K562 (cell line): ENCODE data around the gene SLC39A7. TPM values are rescaled to one million over a fixed set of nuclear protein-coding genes. Genes with fewer than 3 reads are reported as not detected.

Experiments used
- ATAC-seq: fragments of 200-7000 bp; cut with Tn5 transposase; 3 replicates; pipeline ENCODE4 v1.9.1; 2020; ENCODE audit warnings: moderate library complexity
- BruUV-seq: library from RNA; stranded (reverse); fragments of 400-500 nt; replicated peaks from 2 replicates; lab custom pipeline; 2021; lab: Mats Ljungman, UMichigan
- CTCF ChIA-PET: fragments of 300-600 bp; formaldehyde crosslinking; extraction: SDS; loops from one replicate; lab custom pipeline; 2021; ENCODE audit warnings: low intra/inter-chr PET ratio; lab: Yijun Ruan, JAX
- POLR2A ChIA-PET: fragments of 300-600, 350-650 bp; sonication (Branson Sonifier 250); formaldehyde crosslinking; extraction: SDS; loops from one replicate; lab custom pipeline; 2021; ENCODE audit warnings: antibody characterized with exemption, inconsistent platforms; lab: Yijun Ruan, JAX
- DNase-seq, 4 experiments: peaks; one replicate each; pipeline versions ENCODE4 v3.0.0 to v3.0.0-alpha.2; 2011 to 2018; ENCODE audit warnings: low spot score in 3 of 4, mixed read lengths in 3 of 4; ENCODE audit errors: extremely low read depth in 1 of 4
- FAIRE-seq: peaks from 2 replicates; lab custom pipeline; 2011; peaks lifted over from hg19 to GRCh38; lab: Jason Lieb, UNC
- H2AFZ ChIP-seq: 2 replicates; pipeline ENCODE4 v1.6.0; 2011; ENCODE audit warnings: low read depth, low read length, control low read depth, inconsistent platforms
- H3K27ac ChIP-seq: fragments of 200-600 bp; 3 replicates; pipeline ENCODE4 v1.8.0; 2011; ENCODE audit warnings: low read depth, mild to moderate bottlenecking, control low read depth, inconsistent platforms, low read length, moderate library complexity, mixed read lengths; ENCODE audit errors: extremely low read depth
- H3K27me3 ChIP-seq, 2 experiments: fragments of 300-600 bp in 1 of 2; 2 replicates in 1 of 2; 3 replicates in 1 of 2; pipeline versions ENCODE4 v1.6.0 to v1.8.0; 2011; ENCODE audit warnings: inconsistent platforms in 2 of 2, low read length in 2 of 2, mild to moderate bottlenecking in 1 of 2, mixed read lengths in 1 of 2, moderate library complexity in 1 of 2; ENCODE audit not compliant: control insufficient read depth in 2 of 2, insufficient read depth in 2 of 2
- H3K36me3 ChIP-seq: fragments of 300-600 bp; 3 replicates; pipeline ENCODE4 v1.8.0; 2011; ENCODE audit warnings: mild to moderate bottlenecking, low read length, inconsistent platforms; ENCODE audit not compliant: control insufficient read depth, insufficient read depth
- H3K4me1 ChIP-seq, 2 experiments: fragments of 200-600 bp in 1 of 2; replicated peaks in 1 of 2; 2 replicates in 1 of 2; 3 replicates in 1 of 2; pipeline versions ENCODE4 v1.5.1 to v1.8.0; 2011; ENCODE audit warnings: inconsistent platforms in 2 of 2, low read length in 2 of 2, mild to moderate bottlenecking in 1 of 2, mixed read lengths in 1 of 2, moderate library complexity in 1 of 2; ENCODE audit not compliant: control insufficient read depth in 2 of 2, insufficient read depth in 2 of 2
- H3K4me2 ChIP-seq: 2 replicates; pipeline ENCODE4 v1.6.1; 2011; ENCODE audit warnings: low read length, control low read depth, inconsistent platforms, mixed read lengths; ENCODE audit not compliant: insufficient read depth
- H3K4me3 ChIP-seq: fragments of 200-600 bp; sonication (generic), shearing (Covaris generic); 2 replicates; pipeline ENCODE4 v1.5.1; 2016; ENCODE audit warnings: control low read depth, inconsistent platforms
- H3K79me2 ChIP-seq: fragments of 200-600 bp; 3 replicates; pipeline ENCODE4 v1.8.0; 2011; ENCODE audit warnings: low read length, inconsistent platforms; ENCODE audit not compliant: control insufficient read depth, insufficient read depth
- H3K9ac ChIP-seq, 2 experiments: 2 replicates each; pipeline versions ENCODE4 v1.6.0 to v1.6.1; 2011; ENCODE audit warnings: low read depth in 2 of 2, low read length in 2 of 2, control low read depth in 1 of 2, inconsistent platforms in 1 of 2, mild to moderate bottlenecking in 1 of 2, mixed read lengths in 1 of 2; ENCODE audit not compliant: insufficient read depth in 1 of 2
- H3K9me1 ChIP-seq: one replicate; pipeline ENCODE4 v1.6.0; 2011; ENCODE audit warnings: inconsistent platforms, mild to moderate bottlenecking, low read length, moderate library complexity; ENCODE audit not compliant: control insufficient read depth, insufficient read depth
- H3K9me3 ChIP-seq: replicated peaks from 2 replicates; pipeline ENCODE4 v1.5.1; 2011; ENCODE audit warnings: low read depth, low read length, inconsistent platforms; ENCODE audit not compliant: control insufficient read depth, insufficient read depth
- H4K20me1 ChIP-seq: replicated peaks from 2 replicates; pipeline ENCODE4 v1.6.1; 2011; ENCODE audit warnings: low read length, inconsistent platforms, mixed read lengths; ENCODE audit not compliant: control insufficient read depth, insufficient read depth
- CBFA2T3 ChIP-seq: fragments of 450-650 bp; IDR thresholded peaks from 2 replicates; pipeline ENCODE4 v1.6.1; 2017
- ESRRB ChIP-seq: fragments of 250-450 bp; sonication (Bioruptor Pico); IDR thresholded peaks from 2 replicates; pipeline ENCODE4 v1.5.0; 2020; ENCODE audit warnings: mild to moderate bottlenecking, moderate library complexity, borderline replicate concordance
- EWSR1 ChIP-seq: fragments of 450-650 bp; IDR thresholded peaks from 2 replicates; pipeline ENCODE4 v1.6.1; 2018; ENCODE audit warnings: borderline replicate concordance, mild to moderate bottlenecking, low read depth, moderate library complexity; ENCODE audit not compliant: partially characterized antibody
- MAZ ChIP-seq, 2 experiments: fragments of 450-650 bp in 1 of 2; sonication (generic) in 1 of 2; formaldehyde crosslinking; IDR thresholded peaks in 1 of 2; conservative IDR thresholded peaks in 1 of 2; 2 replicates each; pipeline versions ENCODE4 v1.4.0 to v1.5.0; 2020; ENCODE audit warnings: mild to moderate bottlenecking in 1 of 2, missing genetic modification reagents in 1 of 2
- NFIC ChIP-seq: fragments of 450-650 bp; IDR thresholded peaks from 2 replicates; pipeline ENCODE4 v1.6.1; 2017; ENCODE audit warnings: mild to moderate bottlenecking, inconsistent platforms
- ZNF507 ChIP-seq: conservative IDR thresholded peaks from 2 replicates; pipeline ENCODE4 v1.6.1; 2017; ENCODE audit warnings: missing genetic modification characterization, missing compliant biosample characterization
- WGBS: fragments of 100-300 bp; shearing (Covaris generic); methylation state at CpG from one replicate; pipeline ENCODE4 v1.1.6; 2016; ENCODE audit warnings: low coverage, mixed read lengths; ENCODE audit not compliant: insufficient coverage; ENCODE audit errors: missing lambda C conversion rate; 5-methylcytosine and 5-hydroxymethylcytosine counted together
- in situ Hi-C: fragments of 300-500 bp; cut with MboI; formaldehyde crosslinking; loops from 4 replicates; pipeline ENCODE4 v1.15.0; 2018; ENCODE audit warnings: inconsistent platforms, mixed read lengths
- intact Hi-C: fragments of 100-400 bp; cut with micrococcal nuclease; formaldehyde crosslinking; loops from 2 replicates; pipeline ENCODE4 v1.14.2; 2022
- polyA plus RNA-seq, 8 experiments: library from polyadenylated mRNA; depleted of rRNA in 4 of 8; stranded (reverse) in 5 of 8; unstranded in 3 of 8; fragments of >200 nt; fragmentation: Nextera tagmentation in 2 of 8; fragmentation: Illumina TruSeq in 1 of 8; extraction: Ambion mirVana in 2 of 8; extraction: Trizol in 1 of 8; gene quantifications; 2 replicates each; pipeline versions ENCODE4 v1.2.1 to v1.2.3, GENCODE V29; 2011 to 2014; ENCODE audit warnings: inconsistent platforms in 1 of 8, missing spikeins in 1 of 8
- total RNA-seq, 7 experiments: library from RNA; depleted of rRNA in 6 of 7; stranded (reverse); fragments of >200 nt in 6 of 7; fragmentation: Illumina TruSeq in 2 of 7; extraction: Trizol in 2 of 7; gene quantifications; 2 replicates each; pipeline versions ENCODE4 v1.2.1 to v1.2.3, GENCODE V29; 2011 to 2021; ENCODE audit warnings: low replicate concordance in 1 of 7
- TF ChIP-seq, protein P1 (sequence below): fragments of 450-650 bp; IDR thresholded peaks from 2 replicates; pipeline ENCODE4 v1.6.1; 2016
- TF ChIP-seq, protein P2 (sequence below): fragments of 250-450 bp; sonication (Bioruptor Pico); IDR thresholded peaks from 2 replicates; pipeline ENCODE4 v1.4.0; 2020; ENCODE audit warnings: borderline replicate concordance

Gene SLC39A7
- total and polyA plus RNA-seq, 9 of the 15 experiments (the other 6 are each of a cell fraction or from before 2014, with no cell fraction given): 21.7 to 169 (median 121) TPM

DNA sequence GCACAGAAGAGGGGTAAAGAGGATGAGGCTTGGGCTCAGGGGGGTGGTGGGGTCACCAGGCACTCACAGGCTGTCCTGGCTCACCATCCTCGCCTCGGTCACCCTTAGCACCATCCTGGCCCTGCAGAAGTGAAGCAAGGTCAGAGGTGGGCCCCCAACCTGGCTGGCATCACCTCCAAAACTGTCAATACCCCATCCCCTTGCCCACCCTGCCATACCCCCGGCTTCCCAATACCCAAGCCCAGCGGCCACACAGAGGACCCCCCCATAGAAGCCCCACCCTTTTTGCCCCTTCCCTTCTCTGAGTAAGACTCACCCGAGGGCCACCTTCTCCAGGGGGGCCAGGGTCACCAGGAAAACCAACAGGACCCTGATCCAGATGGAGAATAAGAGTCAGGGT, 32.0 kb upstream of the SLC39A7 start:
- H3K79me2 ChIP-seq: no peaks in the 10 kb centered on the region
- H3K4me1 ChIP-seq: peaks cover 0 to 14% of the 10 kb centered on the region in 2 experiments; a peak in 1 of 5 replicates
- in situ Hi-C loops (no loop called here), intact Hi-C loops (no loop called here)
- no peaks in the 10 kb centered on the region for H3K9me3 ChIP-seq
- no peaks in the 10 kb centered on the region for H3K9me1 ChIP-seq
- BruUV-seq: no TSS peak
- H3K27me3 ChIP-seq: peaks cover 5 to 32% of the 10 kb centered on the region in 2 experiments; a peak in 3 of 5 replicates
- CTCF ChIA-PET: no interaction called here
- H4K20me1 ChIP-seq: peaks cover 4% of the 10 kb centered on the region; the same call in 1 of the 2 replicates
- no peak overlapping the region for H2AFZ ChIP-seq
- no peak overlapping the region for H3K4me3 ChIP-seq
- no peak overlapping the region for H3K27ac ChIP-seq
- ATAC-seq (no peak), FAIRE-seq (no peak), DNase-seq (no peak)
- H3K4me2 ChIP-seq: no peak overlapping the region
- TF ChIP-seq ZNF507 (tag) (no peak), MAZ (CRISPR knock-in tag; conservative IDR thresholded peaks at IDR 0.05 in 1 of 2, IDR thresholded peaks at IDR 0.05 in 1 of 2) (no peak)
- WGBS: 4% methylated on average over 3 of the region's 5 CpGs
- H3K36me3 ChIP-seq: no peaks in the 10 kb centered on the region
- H3K9ac ChIP-seq: no peak overlapping the region
- POLR2A ChIA-PET: no interaction called here

DNA sequence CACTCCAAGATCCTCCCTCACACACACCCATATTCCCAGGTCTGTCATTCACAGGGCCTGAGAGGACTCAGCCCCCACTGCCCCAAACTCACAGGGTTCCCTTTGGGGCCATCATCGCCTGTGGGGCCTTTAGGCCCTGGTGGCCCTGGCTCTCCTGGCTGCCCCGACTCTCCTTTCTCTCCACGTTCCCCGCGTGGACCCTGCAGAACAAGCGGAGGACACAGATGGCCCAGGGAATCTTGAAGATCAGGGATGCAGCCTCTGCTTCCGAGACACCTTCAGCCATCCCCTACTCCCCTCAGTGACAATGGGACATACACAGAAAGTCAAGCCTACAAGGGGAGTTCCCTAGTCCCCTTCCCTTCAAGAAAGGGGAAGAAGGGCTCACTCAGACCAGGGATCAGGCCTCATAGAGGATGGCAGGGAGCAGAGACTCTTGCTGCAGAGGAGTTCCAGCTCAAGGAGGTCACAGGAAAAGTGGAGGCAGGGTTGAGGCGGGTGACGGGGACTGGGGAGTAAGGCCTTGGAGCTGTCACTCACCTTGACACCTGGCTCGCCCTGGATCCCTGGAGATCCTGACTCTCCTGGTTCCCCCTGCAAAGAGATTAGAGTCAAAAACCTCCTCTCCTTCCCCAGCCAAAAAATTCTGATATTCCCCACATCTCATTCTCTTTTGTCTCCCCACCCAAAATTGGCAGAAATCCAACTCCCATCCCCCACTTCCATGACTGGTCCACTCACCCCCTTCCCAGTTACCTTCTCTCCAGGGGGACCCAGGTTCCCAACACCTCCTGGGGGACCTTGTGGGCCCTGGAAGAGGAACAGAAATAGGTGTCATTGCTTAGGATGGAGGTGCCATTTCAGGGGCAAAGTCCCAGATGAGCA, 31.1 kb upstream of the SLC39A7 start:
- no peak overlapping the region for H3K4me3 ChIP-seq
- FAIRE-seq (no peak), ATAC-seq (no peak), DNase-seq (no peak)
- WGBS: 12% methylated on average over 10 of the region's 10 CpGs
- H3K4me2 ChIP-seq: no peak overlapping the region
- H2AFZ ChIP-seq: no peak overlapping the region
- no peaks in the 10 kb centered on the region for H3K9me3 ChIP-seq
- peaks cover 4% of the 10 kb centered on the region; the same call in 1 of the 2 replicates for H4K20me1 ChIP-seq
- POLR2A ChIA-PET: interaction anchor here (0.6 to 1.1 kb wide), 2 partner anchors 8 to 80 kb away, joined by 3 to 4 read pairs; no protein-coding TSS in a partner anchor
- H3K4me1 ChIP-seq: peaks cover 0 to 11% of the 10 kb centered on the region in 2 experiments; a peak in 1 of 5 replicates
- H3K27ac ChIP-seq: no peak overlapping the region
- CTCF ChIA-PET: no interaction called here
- no peaks in the 10 kb centered on the region for H3K79me2 ChIP-seq
- no peaks in the 10 kb centered on the region for H3K36me3 ChIP-seq
- in situ Hi-C loops (no loop called here), intact Hi-C loops (no loop called here)
- H3K9me1 ChIP-seq: no peaks in the 10 kb centered on the region
- H3K9ac ChIP-seq: peak overlapping the region in 1 of 2 experiments; percentile 63; a peak in 1 of 4 replicates
- no TSS peak for BruUV-seq
- no peak for TF ChIP-seq ESRRB (CRISPR knock-in tag)
- TF ChIP-seq CBFA2T3: no peak
- TF ChIP-seq EWSR1: no peak
- TF ChIP-seq, protein P1, sequence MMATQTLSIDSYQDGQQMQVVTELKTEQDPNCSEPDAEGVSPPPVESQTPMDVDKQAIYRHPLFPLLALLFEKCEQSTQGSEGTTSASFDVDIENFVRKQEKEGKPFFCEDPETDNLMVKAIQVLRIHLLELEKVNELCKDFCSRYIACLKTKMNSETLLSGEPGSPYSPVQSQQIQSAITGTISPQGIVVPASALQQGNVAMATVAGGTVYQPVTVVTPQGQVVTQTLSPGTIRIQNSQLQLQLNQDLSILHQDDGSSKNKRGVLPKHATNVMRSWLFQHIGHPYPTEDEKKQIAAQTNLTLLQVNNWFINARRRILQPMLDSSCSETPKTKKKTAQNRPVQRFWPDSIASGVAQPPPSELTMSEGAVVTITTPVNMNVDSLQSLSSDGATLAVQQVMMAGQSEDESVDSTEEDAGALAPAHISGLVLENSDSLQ: peak; percentile 42; the same call in 1 of the 2 replicates
- TF ChIP-seq, protein P2, sequence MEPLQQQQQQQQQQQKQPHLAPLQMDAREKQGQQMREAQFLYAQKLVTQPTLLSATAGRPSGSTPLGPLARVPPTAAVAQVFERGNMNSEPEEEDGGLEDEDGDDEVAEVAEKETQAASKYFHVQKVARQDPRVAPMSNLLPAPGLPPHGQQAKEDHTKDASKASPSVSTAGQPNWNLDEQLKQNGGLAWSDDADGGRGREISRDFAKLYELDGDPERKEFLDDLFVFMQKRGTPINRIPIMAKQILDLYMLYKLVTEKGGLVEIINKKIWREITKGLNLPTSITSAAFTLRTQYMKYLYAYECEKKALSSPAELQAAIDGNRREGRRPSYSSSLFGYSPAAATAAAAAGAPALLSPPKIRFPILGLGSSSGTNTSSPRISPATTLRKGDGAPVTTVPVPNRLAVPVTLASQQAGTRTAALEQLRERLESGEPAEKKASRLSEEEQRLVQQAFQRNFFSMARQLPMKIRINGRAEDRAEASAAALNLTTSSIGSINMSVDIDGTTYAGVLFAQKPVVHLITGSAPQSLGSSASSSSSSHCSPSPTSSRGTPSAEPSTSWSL: no peak
- TF ChIP-seq NFIC: peak; percentile 95
- peaks cover 5 to 27% of the 10 kb centered on the region in 2 experiments; a peak in 3 of 5 replicates for H3K27me3 ChIP-seq
